GM12878 (cell line): ENCODE measurements around the gene STK33.

Experiments
- GABPA ChIP-seq: IDR thresholded peaks from 2 replicates; pipeline ENCODE4 v1.6.1; 2014; ENCODE audit warnings: antibody characterized with exemption, low read depth, mild to moderate bottlenecking, inconsistent platforms
- NFIC ChIP-seq: IDR thresholded peaks from 2 replicates; pipeline ENCODE4 v1.6.1; 2012; ENCODE audit warnings: low read depth, mild to moderate bottlenecking, inconsistent platforms, low read length, moderate library complexity
- POLR2AphosphoS5 ChIP-seq: IDR thresholded peaks from 2 replicates; pipeline ENCODE4 v1.6.1; 2011; ENCODE audit warnings: mild to moderate bottlenecking, low read length, inconsistent platforms
- RAD21 ChIP-seq: IDR thresholded peaks from 2 replicates; pipeline ENCODE4 v1.6.1; 2011; ENCODE audit warnings: mild to moderate bottlenecking, low read depth, low read length, moderate library complexity; ENCODE audit not compliant: insufficient read depth
- SMAD1 ChIP-seq: fragments of 450-650 bp; IDR thresholded peaks from 2 replicates; pipeline ENCODE4 v1.6.1; 2018; ENCODE audit warnings: mild to moderate bottlenecking, low read depth; ENCODE audit not compliant: partially characterized antibody
- SREBF1 ChIP-seq: IDR thresholded peaks from 2 replicates; pipeline ENCODE4 v1.6.1; 2012; ENCODE audit warnings: mild to moderate bottlenecking, low read length
- TF ChIP-seq, protein P1 (sequence below): fragments of 450-650 bp; IDR thresholded peaks from 2 replicates; pipeline ENCODE4 v1.6.1; 2017; ENCODE audit warnings: mild to moderate bottlenecking
- TF ChIP-seq, protein P2 (sequence below): IDR thresholded peaks from 2 replicates; pipeline ENCODE4 v1.6.1; 2012; ENCODE audit warnings: mild to moderate bottlenecking, low read depth, low read length

DNA sequence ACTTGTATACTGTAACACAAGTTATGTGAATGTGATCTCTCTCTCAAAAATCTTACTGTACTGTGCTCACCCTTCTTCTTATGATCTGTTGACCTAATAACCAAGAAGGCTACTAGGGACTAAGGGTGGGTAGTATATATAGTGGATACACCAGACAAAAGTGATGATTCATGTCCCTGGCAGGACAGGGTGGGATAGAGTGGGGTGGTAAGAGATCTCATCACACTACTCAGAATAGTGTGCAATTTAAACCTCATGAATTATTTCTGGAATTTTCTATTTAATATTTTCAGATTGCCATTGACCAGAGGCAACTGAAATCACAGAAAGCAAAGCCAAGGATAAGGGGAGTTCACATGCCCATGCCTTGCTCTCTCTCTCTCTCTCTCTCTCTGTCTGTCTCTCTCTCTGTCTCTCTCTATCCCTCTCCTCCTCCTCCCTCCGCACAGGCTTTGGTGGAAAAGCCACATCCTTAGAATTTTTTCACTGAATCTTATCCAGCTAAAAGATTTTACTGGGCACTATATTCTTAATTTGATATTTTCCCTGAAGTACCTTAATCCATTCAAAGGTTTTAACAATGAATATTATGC lies 12.0 kb upstream of the STK33 start:
- TF ChIP-seq, protein P1, sequence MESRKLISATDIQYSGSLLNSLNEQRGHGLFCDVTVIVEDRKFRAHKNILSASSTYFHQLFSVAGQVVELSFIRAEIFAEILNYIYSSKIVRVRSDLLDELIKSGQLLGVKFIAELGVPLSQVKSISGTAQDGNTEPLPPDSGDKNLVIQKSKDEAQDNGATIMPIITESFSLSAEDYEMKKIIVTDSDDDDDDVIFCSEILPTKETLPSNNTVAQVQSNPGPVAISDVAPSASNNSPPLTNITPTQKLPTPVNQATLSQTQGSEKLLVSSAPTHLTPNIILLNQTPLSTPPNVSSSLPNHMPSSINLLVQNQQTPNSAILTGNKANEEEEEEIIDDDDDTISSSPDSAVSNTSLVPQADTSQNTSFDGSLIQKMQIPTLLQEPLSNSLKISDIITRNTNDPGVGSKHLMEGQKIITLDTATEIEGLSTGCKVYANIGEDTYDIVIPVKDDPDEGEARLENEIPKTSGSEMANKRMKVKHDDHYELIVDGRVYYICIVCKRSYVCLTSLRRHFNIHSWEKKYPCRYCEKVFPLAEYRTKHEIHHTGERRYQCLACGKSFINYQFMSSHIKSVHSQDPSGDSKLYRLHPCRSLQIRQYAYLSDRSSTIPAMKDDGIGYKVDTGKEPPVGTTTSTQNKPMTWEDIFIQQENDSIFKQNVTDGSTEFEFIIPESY: no peak
- TF ChIP-seq SREBF1: no peak
- no peak for TF ChIP-seq NFIC
- TF ChIP-seq GABPA: no peak
- TF ChIP-seq POLR2AphosphoS5: no peak
- no peak for TF ChIP-seq RAD21
- TF ChIP-seq SMAD1: no peak
- TF ChIP-seq, protein P2, sequence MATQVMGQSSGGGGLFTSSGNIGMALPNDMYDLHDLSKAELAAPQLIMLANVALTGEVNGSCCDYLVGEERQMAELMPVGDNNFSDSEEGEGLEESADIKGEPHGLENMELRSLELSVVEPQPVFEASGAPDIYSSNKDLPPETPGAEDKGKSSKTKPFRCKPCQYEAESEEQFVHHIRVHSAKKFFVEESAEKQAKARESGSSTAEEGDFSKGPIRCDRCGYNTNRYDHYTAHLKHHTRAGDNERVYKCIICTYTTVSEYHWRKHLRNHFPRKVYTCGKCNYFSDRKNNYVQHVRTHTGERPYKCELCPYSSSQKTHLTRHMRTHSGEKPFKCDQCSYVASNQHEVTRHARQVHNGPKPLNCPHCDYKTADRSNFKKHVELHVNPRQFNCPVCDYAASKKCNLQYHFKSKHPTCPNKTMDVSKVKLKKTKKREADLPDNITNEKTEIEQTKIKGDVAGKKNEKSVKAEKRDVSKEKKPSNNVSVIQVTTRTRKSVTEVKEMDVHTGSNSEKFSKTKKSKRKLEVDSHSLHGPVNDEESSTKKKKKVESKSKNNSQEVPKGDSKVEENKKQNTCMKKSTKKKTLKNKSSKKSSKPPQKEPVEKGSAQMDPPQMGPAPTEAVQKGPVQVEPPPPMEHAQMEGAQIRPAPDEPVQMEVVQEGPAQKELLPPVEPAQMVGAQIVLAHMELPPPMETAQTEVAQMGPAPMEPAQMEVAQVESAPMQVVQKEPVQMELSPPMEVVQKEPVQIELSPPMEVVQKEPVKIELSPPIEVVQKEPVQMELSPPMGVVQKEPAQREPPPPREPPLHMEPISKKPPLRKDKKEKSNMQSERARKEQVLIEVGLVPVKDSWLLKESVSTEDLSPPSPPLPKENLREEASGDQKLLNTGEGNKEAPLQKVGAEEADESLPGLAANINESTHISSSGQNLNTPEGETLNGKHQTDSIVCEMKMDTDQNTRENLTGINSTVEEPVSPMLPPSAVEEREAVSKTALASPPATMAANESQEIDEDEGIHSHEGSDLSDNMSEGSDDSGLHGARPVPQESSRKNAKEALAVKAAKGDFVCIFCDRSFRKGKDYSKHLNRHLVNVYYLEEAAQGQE: no peak
